ENCODE results near the gene ITGB6. TPM values are rescaled to one million over a fixed set of nuclear protein-coding genes. Genes with fewer than 3 reads are reported as not detected.

Gene ITGB6
- total RNA-seq, 1 experiment from 2014 or later: not detected

DNA sequence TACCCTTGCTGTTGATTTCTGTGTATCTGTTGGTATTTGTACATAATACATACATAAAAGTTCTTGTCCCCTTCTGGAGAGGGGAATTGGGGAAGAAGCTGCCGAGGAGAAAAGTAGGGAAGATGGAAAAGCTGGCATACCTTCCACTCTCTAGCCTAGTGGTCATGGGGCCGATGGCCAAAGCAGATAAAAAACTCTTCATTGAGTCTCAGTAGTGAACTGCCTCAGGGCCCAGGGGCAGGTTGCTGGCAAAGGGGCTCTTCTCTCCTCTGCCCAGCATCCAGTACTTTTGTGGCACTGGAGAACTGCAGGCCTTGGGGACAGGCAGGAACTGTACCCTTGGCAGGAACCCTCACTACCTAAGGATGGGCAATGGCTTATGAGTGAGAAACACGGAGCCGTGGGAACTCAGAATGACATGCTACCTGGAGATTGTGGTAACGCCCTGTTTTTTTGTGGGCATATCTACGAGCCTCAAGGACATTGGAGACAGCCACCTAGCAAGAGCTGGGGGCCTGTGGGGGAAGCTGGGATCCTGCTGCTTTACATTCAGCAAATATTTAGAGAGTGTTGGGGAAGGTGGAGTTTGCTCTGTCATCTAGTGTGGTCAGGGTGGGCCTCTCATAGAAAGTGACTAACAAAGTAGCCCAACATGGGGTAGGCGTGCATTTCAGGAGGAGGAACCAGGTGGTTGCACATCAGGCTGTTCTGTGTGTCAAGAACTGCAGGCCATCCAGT lies 22.6 kb upstream of the ITGB6 start (continued):
- TF ChIP-seq, protein P1, sequence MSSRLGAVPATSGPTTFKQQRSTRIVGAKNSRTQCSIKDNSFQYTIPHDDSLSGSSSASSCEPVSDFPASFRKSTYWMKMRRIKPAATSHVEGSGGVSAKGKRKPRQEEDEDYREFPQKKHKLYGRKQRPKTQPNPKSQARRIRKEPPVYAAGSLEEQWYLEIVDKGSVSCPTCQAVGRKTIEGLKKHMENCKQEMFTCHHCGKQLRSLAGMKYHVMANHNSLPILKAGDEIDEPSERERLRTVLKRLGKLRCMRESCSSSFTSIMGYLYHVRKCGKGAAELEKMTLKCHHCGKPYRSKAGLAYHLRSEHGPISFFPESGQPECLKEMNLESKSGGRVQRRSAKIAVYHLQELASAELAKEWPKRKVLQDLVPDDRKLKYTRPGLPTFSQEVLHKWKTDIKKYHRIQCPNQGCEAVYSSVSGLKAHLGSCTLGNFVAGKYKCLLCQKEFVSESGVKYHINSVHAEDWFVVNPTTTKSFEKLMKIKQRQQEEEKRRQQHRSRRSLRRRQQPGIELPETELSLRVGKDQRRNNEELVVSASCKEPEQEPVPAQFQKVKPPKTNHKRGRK (CRISPR knock-in tag; IDR thresholded peaks at IDR 0.05; ENCODE audit: borderline replicate concordance): no peak
- TF ChIP-seq, protein P2, sequence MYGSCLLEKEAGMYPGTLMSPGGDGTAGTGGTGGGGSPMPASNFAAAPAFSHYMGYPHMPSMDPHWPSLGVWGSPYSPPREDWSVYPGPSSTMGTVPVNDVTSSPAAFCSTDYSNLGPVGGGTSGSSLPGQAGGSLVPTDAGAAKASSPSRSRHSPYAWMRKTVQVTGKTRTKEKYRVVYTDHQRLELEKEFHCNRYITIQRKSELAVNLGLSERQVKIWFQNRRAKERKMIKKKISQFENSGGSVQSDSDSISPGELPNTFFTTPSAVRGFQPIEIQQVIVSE (CRISPR knock-in tag; IDR thresholded peaks at IDR 0.05; ENCODE audit: borderline replicate concordance): no peak
- no peak for TF ChIP-seq ZNF263 (CRISPR knock-in tag; IDR thresholded peaks at IDR 0.05; ENCODE audit: low read depth)
- TF ChIP-seq, protein P3, sequence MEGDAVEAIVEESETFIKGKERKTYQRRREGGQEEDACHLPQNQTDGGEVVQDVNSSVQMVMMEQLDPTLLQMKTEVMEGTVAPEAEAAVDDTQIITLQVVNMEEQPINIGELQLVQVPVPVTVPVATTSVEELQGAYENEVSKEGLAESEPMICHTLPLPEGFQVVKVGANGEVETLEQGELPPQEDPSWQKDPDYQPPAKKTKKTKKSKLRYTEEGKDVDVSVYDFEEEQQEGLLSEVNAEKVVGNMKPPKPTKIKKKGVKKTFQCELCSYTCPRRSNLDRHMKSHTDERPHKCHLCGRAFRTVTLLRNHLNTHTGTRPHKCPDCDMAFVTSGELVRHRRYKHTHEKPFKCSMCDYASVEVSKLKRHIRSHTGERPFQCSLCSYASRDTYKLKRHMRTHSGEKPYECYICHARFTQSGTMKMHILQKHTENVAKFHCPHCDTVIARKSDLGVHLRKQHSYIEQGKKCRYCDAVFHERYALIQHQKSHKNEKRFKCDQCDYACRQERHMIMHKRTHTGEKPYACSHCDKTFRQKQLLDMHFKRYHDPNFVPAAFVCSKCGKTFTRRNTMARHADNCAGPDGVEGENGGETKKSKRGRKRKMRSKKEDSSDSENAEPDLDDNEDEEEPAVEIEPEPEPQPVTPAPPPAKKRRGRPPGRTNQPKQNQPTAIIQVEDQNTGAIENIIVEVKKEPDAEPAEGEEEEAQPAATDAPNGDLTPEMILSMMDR (IDR thresholded peaks at IDR 0.05): no peak
- no peak for TF ChIP-seq ZNF219 (CRISPR knock-in tag; IDR thresholded peaks at IDR 0.05; ENCODE audit: borderline replicate concordance)

DNA sequence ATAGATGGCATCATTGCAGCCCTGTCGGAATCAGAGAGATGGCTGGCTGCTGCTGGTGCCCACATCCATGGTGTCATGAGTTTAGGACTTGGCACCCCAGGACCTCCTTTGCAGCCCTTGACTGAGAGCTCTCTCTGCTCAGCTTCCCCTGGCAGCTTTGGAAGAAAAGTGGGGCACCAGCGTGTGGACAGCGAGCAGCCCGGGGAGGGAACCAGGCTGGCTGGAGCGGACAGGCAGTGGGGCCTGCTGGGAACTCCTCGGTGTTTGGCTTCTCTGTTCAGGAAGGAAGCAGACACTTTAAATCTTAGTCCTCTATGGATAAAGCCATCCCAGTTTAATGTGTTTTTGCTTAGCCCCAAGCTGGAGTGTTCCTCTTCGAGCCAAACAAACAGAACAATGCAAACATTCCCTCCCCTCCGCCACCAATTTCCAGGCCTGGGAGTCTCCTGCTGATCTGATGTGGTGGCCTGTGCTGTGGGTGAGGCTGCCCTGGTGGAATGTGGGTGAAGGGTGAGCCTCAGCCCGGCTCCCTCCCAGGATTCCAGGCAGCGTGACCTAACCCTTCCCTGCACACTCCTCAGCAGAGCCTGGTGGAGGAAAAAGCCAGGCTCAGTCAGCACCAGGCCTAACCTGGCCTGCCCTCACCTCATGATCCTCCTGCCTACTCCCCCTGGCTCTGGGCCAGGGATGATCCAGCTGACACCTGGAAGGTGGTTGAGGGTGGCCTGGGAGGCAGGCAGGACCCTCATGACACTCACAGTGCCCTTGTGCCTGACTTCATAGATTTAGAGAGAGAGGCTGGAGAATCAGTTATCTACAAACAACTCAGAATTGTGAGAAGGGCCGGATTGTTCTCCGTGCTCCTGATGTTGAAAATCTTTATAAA lies 21.6 kb upstream of the ITGB6 start:
- Mint-ChIP-seq H3K27me3 (ENCODE audit: low read depth) (no peaks in the 10 kb centered on the region), H3K27ac (no peak overlapping the region), H3K36me3 (no peaks in the 10 kb centered on the region), H3K9me3 (no peaks in the 10 kb centered on the region), H3K4me1 (peaks cover 16% of the 10 kb centered on the region), H3K4me3 (no peak overlapping the region)
- ChIA-PET POLR2A (no interaction called here), CTCF (interaction anchor here (0.7 to 2.1 kb wide), 3 partner anchors 11 to 842 kb away, joined by 3 to 5 read pairs (median 5); no protein-coding TSS in a partner anchor)
- DNase-seq (ENCODE audit: low spot score): no peak
- no peak for TF ChIP-seq OVOL2 (CRISPR knock-in tag; IDR thresholded peaks at IDR 0.05; ENCODE audit: borderline replicate concordance)
- TF ChIP-seq, protein P4, sequence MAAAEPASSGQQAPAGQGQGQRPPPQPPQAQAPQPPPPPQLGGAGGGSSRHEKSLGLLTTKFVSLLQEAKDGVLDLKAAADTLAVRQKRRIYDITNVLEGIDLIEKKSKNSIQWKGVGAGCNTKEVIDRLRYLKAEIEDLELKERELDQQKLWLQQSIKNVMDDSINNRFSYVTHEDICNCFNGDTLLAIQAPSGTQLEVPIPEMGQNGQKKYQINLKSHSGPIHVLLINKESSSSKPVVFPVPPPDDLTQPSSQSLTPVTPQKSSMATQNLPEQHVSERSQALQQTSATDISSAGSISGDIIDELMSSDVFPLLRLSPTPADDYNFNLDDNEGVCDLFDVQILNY (CRISPR knock-in tag; IDR thresholded peaks at IDR 0.05): no peak
- TF ChIP-seq, protein P5, sequence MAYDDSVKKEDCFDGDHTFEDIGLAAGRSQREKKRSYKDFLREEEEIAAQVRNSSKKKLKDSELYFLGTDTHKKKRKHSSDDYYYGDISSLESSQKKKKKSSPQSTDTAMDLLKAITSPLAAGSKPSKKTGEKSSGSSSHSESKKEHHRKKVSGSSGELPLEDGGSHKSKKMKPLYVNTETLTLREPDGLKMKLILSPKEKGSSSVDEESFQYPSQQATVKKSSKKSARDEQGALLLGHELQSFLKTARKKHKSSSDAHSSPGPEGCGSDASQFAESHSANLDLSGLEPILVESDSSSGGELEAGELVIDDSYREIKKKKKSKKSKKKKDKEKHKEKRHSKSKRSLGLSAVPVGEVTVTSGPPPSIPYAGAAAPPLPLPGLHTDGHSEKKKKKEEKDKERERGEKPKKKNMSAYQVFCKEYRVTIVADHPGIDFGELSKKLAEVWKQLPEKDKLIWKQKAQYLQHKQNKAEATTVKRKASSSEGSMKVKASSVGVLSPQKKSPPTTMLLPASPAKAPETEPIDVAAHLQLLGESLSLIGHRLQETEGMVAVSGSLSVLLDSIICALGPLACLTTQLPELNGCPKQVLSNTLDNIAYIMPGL (CRISPR knock-in tag; IDR thresholded peaks at IDR 0.05): no peak
- TF ChIP-seq SOX15 (CRISPR knock-in tag; IDR thresholded peaks at IDR 0.05): no peak
- no peak for TF ChIP-seq IRF2 (CRISPR knock-in tag; IDR thresholded peaks at IDR 0.05; ENCODE audit: borderline replicate concordance, low read depth)
- TF ChIP-seq ZBTB21 (CRISPR knock-in tag; IDR thresholded peaks at IDR 0.05; ENCODE audit: borderline replicate concordance): no peak
- TF ChIP-seq NFE2L1 (CRISPR knock-in tag; IDR thresholded peaks at IDR 0.05): no peak
- TF ChIP-seq, protein P6, sequence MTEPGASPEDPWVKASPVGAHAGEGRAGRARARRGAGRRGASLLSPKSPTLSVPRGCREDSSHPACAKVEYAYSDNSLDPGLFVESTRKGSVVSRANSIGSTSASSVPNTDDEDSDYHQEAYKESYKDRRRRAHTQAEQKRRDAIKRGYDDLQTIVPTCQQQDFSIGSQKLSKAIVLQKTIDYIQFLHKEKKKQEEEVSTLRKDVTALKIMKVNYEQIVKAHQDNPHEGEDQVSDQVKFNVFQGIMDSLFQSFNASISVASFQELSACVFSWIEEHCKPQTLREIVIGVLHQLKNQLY (CRISPR knock-in tag; IDR thresholded peaks at IDR 0.05): no peak
- TF ChIP-seq EMX1 (CRISPR knock-in tag; IDR thresholded peaks at IDR 0.05): no peak
- TF ChIP-seq ATF1 (CRISPR knock-in tag; IDR thresholded peaks at IDR 0.05): no peak
- peak; percentile 17; the same call in 1 of the 2 replicates for ATAC-seq

Measured in WTC11 (cell line).